Urinary bladder (tissue), 4 donors: Measurements from ENCODE around the gene LRRC9. TPM values are rescaled to one million over a fixed set of nuclear protein-coding genes. Genes with fewer than 3 reads are reported as not detected.

Experiments
- DNase-seq: peaks from one replicate; pipeline ENCODE4 v3.0.0-alpha.2; 2015; ENCODE audit errors: extremely low spot score
- H3K27ac ChIP-seq: one replicate; pipeline ENCODE4 v1.5.1; 2013; ENCODE audit warnings: low read depth, mild to moderate bottlenecking, moderate library complexity
- H3K36me3 ChIP-seq: one replicate; pipeline ENCODE4 v1.6.1; 2013; ENCODE audit warnings: mild to moderate bottlenecking, moderate library complexity; ENCODE audit not compliant: insufficient read depth
- H3K4me1 ChIP-seq: one replicate; pipeline ENCODE4 v1.6.1; 2013; ENCODE audit warnings: mild to moderate bottlenecking, moderate library complexity; ENCODE audit not compliant: insufficient read depth
- H3K4me3 ChIP-seq: one replicate; pipeline ENCODE4 v1.5.1; 2013; ENCODE audit warnings: low read depth, low read length
- WGBS: extraction: QIAGEN DNeasy Blood & Tissue Kit; methylation state at CpG from one replicate; pipeline ENCODE4 v1.1.7; 2013; 5-methylcytosine and 5-hydroxymethylcytosine counted together
- polyA plus RNA-seq: library from polyadenylated mRNA; stranded (reverse); fragments of 200-250 nt; gene quantifications from one replicate; pipeline ENCODE4 v1.2.3, GENCODE V29; 2013
- total RNA-seq: library from RNA; depleted of rRNA; stranded (reverse); fragments of >200 nt; gene quantifications from one replicate; pipeline ENCODE4 v1.2.3, GENCODE V29; 2014
- donor health status: healthy with polysubstance abuse.
- donor health status: healthy.

LRRC9 gene
- total RNA-seq = 0.21 TPM
- 0.01 TPM for polyA plus RNA-seq

DNA sequence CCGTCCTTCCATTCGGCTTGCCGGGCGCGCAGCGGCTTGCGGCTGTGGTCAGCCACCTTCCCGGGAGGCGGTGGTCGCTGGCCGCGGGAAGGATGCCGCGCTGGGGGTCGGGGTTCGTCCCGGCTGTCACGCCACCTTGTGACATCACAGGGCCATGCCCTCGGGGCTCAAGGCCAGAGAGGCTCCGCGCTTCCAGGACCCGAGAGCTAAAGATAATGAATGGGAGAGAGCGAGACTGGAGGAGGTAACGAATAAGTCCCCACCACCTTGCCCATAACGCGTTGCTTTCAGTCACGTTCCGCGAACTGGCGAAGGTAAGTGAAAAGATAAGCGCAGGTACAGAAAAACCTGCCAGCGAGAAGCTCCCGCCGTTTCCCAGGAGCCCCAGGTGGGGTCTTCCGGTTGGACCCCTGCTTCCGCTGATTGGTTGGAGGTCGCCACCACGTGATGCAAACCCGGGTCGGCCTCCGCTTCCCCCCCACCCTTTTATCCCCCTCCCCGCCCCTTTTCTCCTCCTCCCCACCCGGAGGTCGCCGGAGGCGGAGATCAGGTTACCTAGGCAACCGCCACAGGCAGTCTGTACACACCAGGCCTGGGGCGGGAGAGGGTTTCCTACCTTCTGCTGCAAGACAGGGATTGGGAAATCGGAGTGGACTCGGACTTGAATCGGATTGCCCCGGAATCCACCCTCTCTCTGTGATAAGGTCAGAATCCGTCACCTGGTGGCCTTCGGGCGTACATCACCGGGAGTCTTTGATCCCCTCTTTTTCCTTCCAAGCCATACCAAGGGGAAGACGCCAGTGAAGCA lies at the start of gene LRRC9:
LRRC9 (plus strand) TSS at position 575 of the 808 bp plus-strand sequence.
- Histone ChIP-seq H3K4me1 (no peaks in the 10 kb centered on the region), H3K36me3 (no peaks in the 10 kb centered on the region), H3K4me3 (peak within 1 kb of the TSS; percentile 34), H3K27ac (no peak within 1 kb of the TSS)
- DNase-seq = no peak
- WGBS = 6% methylated on average over 57 of the region's 57 CpGs

DNA sequence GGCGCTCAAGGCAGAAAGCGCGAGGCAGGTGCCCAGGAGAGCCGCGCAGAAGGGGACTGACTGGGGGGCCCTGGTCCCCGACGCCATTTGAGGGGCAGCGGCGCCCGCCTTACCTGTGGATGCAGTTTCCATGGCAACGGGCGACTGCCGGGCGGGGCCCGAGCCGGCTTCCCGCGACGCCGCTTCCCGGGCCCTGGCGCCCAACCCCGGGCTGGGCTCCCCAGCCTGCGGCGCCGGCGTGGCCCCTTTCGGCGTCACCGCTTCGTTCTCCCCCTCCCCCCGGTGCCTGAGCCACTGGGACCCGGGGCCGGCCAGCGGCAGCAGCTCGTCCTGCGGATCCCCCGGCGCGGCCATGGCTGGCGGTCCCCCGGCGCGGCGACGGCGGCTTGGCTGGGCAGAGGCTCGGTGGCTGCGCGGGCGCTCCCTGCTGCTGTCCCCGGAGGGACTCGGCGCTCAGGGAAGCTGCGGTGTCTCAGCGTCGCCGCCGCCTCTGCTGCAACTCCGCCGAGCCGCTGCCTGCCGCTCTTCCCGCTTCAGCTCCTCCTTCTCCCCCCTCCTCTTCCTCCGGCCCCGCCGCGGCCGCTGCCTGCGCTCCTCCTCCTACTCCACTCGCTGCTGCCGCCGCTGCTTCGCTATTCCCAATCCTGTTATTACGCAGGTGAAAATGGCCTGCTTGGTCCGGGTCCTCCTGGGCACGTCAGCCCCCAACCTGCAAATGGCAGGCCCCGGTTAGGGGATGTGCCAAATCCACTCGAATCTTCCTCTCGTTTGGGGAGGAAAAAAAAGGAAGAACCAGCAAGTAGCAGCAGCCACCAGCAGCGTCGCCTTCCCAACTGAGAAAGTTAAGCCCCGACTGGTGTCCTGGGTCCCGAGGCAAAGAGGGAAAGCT lies 49.4 kb upstream of the LRRC9 start, which contains the start of gene RTN1:
RTN1 (minus strand) TSS at position 500 of the 889 bp plus-strand sequence; CDS start at position 354, 146 bp downstream.
- Histone ChIP-seq H3K4me1 (no peaks in the 10 kb centered on the region), H3K4me3 (peak within 1 kb of the TSS; percentile 45), H3K27ac (no peak within 1 kb of the TSS), H3K36me3 (no peaks in the 10 kb centered on the region)
- DNase-seq = peak; percentile 29
- WGBS = under 1% methylated on average over 84 of the region's 84 CpGs

DNA sequence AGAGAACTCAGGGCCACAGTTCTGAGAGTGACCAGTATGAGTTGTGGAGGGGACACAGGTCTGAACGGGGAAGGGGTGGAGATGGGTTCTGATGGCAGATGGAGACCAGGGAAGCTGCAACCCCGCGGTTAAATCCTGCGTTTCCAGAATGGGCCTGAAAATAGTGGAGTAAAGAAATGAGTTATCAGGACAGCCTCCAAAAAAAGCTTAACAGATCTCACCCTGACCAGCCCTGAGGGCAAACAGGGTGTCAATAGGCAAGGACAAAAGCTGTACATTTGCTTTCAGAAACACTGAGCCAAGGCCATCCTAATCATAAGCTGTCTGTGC lies 48.8 kb upstream of the LRRC9 start:
- peak overlapping the region; percentile 45 for H3K4me3 ChIP-seq
- no peak for DNase-seq
- H3K27ac ChIP-seq = no peak overlapping the region
- WGBS = 6% methylated on average over 4 of the region's 4 CpGs
- H3K4me1 ChIP-seq = no peaks in the 10 kb centered on the region
- H3K36me3 ChIP-seq = no peaks in the 10 kb centered on the region

GRCh38 chr14:59882957-59883356 lies 37.0 kb upstream of the LRRC9 start:
- H3K27ac ChIP-seq = no peak overlapping the region
- no peak overlapping the region for H3K4me3 ChIP-seq
- H3K36me3 ChIP-seq = no peaks in the 10 kb centered on the region
- 26% methylated on average over 1 of the region's 1 CpG for WGBS
- no peaks in the 10 kb centered on the region for H3K4me1 ChIP-seq
- DNase-seq = no peak

DNA sequence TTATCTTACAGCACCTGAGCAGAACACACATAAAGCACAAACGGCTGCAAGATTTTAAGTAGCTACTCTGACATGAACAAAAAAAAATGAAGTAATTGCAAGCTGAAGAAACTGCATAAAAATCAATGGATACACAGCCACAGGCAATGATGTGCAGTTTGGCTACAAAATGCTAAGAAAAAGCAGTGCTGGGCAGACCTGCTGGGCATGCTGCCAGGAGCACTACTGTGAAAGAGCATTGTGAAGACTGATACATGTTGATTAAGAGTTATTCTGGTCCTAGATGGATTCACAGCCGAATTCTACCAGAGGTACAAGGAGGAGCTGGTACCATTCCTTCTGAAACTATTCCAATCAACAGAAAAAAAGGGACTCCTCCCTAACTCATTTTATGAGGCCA lies 29.3 kb upstream of the LRRC9 start:
- 63% methylated on average over 2 of the region's 2 CpGs for WGBS
- H3K27ac ChIP-seq = no peak overlapping the region
- H3K36me3 ChIP-seq = no peaks in the 10 kb centered on the region
- H3K4me3 ChIP-seq = no peak overlapping the region
- no peak for DNase-seq
- no peaks in the 10 kb centered on the region for H3K4me1 ChIP-seq

GRCh38 chr14:59895721-59896120 lies 24.2 kb upstream of the LRRC9 start:
- no peaks in the 10 kb centered on the region for H3K4me1 ChIP-seq
- WGBS = 64% methylated on average over 1 of the region's 1 CpG
- no peak overlapping the region for H3K27ac ChIP-seq
- DNase-seq = no peak
- H3K36me3 ChIP-seq = no peaks in the 10 kb centered on the region
- no peak overlapping the region for H3K4me3 ChIP-seq

DNA sequence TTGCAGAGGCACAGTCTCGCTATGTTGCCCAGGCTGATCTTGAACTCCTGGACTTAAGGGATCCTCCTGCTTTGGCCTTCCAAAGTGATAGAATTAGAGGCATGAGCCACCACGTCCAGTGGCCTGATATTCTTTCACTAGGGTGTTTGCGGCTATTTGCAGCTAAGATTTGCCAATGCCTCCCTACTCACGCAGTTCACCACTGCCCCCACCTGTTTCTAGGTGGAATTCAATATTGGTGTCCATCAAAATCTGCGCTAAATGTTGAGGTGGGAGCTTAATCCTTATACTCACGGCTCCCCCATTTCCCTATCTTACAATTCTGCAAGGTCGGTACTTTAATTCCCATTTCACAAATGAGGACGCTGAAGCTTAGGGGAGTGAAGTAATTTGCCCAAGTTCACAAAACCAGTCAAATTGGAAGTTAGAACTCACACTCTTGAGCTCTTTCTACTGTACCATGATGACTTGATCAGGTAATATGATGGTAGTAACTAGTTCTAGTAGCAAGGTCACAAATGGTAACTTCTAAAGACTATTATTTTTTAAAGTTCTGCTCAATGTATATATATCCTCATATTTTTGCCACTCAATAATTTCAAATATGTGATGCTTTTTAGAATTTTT lies 22.1 kb upstream of the LRRC9 start:
- no peak overlapping the region for H3K4me3 ChIP-seq
- no peaks in the 10 kb centered on the region for H3K36me3 ChIP-seq
- no peaks in the 10 kb centered on the region for H3K4me1 ChIP-seq
- 34% methylated on average over 8 of the region's 8 CpGs for WGBS
- no peak overlapping the region for H3K27ac ChIP-seq
- DNase-seq = no peak

GRCh38 chr14:59900556-59900955 lies 19.4 kb upstream of the LRRC9 start:
- DNase-seq = no peak
- 71% methylated on average over 3 of the region's 3 CpGs for WGBS
- H3K4me3 ChIP-seq = no peak overlapping the region
- H3K4me1 ChIP-seq = no peaks in the 10 kb centered on the region
- H3K27ac ChIP-seq = no peak overlapping the region
- no peaks in the 10 kb centered on the region for H3K36me3 ChIP-seq

DNA sequence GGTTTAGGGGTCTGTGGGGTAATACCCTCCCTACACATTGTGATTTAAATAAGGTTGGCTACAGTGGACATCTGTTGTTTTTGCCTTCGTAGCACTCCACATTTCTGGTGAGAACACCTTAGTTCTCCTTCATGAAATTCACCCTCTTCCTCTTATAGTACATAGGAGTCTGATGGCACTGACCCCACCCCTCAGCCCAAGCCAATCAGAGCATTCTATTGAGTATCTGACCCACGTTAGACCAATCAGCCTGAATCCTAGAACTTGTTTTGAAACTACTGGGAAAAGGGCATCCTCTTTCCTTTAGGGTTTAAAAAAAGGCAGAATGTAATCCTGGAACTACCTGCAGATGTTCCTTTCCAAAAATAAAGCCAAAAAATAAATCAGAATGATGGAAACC lies 15.8 kb upstream of the LRRC9 start:
- WGBS = 58% methylated on average over 2 of the region's 2 CpGs
- H3K36me3 ChIP-seq = no peaks in the 10 kb centered on the region
- H3K4me1 ChIP-seq = no peaks in the 10 kb centered on the region
- no peak overlapping the region for H3K4me3 ChIP-seq
- no peak for DNase-seq
- H3K27ac ChIP-seq = no peak overlapping the region

GRCh38 chr14:59905188-59905587 lies 14.8 kb upstream of the LRRC9 start:
- H3K27ac ChIP-seq = no peak overlapping the region
- WGBS = 77% methylated on average over 2 of the region's 2 CpGs
- H3K4me3 ChIP-seq = no peak overlapping the region
- H3K36me3 ChIP-seq = no peaks in the 10 kb centered on the region
- H3K4me1 ChIP-seq = no peaks in the 10 kb centered on the region
- no peak for DNase-seq

DNA sequence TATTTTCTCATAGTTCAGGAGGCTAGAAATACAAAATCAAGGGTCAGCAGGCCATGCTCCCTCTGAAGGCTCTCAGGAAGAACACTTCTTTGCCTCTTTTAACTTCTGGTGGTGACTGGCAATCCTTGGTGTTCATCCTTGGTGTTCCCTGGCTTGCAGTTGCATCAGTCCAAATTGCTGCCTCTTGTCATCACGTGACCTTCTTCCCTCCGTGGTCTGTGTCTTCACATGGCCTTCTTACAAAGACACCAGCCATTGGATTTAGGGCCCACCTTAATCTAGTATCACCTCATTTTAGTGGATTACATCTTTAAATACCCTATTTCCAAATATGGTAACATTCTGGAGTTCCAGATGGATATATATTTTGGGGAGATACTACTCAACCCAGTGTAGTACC lies 7.5 kb upstream of the LRRC9 start:
- Histone ChIP-seq H3K27ac (no peak overlapping the region), H3K36me3 (no peaks in the 10 kb centered on the region), H3K4me1 (no peaks in the 10 kb centered on the region), H3K4me3 (no peak overlapping the region)
- 87% methylated on average over 2 of the region's 2 CpGs for WGBS
- no peak for DNase-seq

- Histone ChIP-seq H3K4me3 (no peak overlapping the region), H3K27ac (no peak overlapping the region), H3K36me3 (no peaks in the 10 kb centered on the region), H3K4me1 (no peaks in the 10 kb centered on the region)
- no peak for DNase-seq
- 76% methylated on average over 1 of the region's 1 CpG for WGBS
These were observed 6.8 kb upstream of the LRRC9 start for GRCh38 chr14:59913187-59913586.

DNA sequence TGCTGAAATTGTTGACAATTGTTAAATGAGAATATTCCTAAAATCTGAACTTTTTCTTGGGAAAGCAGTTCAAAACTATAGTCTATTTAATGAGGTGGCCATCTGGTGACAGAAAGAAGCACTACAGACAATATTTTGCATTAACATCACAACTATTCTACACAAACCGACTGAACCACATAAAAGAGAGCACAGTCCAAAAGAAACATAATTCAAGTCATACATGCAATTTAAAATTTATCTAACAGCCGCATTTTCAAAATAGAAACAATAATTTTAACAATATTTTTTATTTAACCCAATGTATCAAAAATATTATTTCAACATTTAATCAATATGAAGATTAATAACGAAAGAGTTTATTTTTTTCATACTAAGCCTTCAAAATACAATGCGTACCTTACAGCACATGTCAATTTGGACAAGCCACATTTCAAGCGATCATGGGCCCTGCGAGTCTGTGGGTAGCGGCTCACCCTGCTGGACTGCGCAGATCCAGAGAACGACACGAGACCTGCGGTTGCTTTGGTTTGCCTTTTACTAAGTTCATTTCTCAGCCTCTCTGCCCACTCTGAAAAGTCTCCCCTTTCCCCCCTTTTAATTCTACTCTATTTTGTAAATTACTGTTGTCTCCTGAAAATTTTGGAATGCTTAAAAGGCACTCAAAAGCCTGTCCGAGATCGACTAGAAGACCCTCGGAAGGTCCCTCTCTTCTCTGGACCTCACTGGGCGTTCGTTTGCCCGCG lies 947 bp upstream of the LRRC9 start:
- Histone ChIP-seq H3K27ac (no peak overlapping the region), H3K4me1 (no peaks in the 10 kb centered on the region), H3K36me3 (no peaks in the 10 kb centered on the region), H3K4me3 (peak overlapping the region; percentile 34)
- WGBS = 1% methylated on average over 18 of the region's 18 CpGs
- DNase-seq = no peak
